Thyroid gland (tissue), 4 donors: Measurements from ENCODE around the gene PLXDC2. TPM values are rescaled to one million over a fixed set of nuclear protein-coding genes. Genes with fewer than 3 reads are reported as not detected.
A peak's percentile ranks its signal among the peaks of the same experiment; 100 is the strongest.

ENCODE experiments used
- DNase-seq, 2 donors: peaks; one replicate each; pipeline ENCODE4 v3.0.0-alpha.2; 2019
- H3K27ac ChIP-seq, 3 donors: fragments of 200-600 bp; sonication (generic); 1 replicate in 2 of 3; 2 replicates in 1 of 3; pipeline ENCODE4 v1.5.1; 2016 to 2019; ENCODE audit warnings: mild to moderate bottlenecking in 1 of 3, moderate library complexity in 1 of 3
- H3K27me3 ChIP-seq: fragments of 200-600 bp; sonication (generic); one replicate; pipeline ENCODE4 v1.5.1; 2019
- H3K36me3 ChIP-seq, 2 donors: fragments of 200-600 bp; sonication (generic); one replicate each; pipeline ENCODE4 v1.5.1; 2016 to 2019
- H3K4me1 ChIP-seq, 2 donors: fragments of 200-600 bp; sonication (generic); one replicate each; pipeline ENCODE4 v1.5.1; 2017 to 2019
- H3K4me3 ChIP-seq, 3 donors: fragments of 200-600 bp; sonication (generic); replicated peaks in 1 of 3; 1 replicate in 2 of 3; 2 replicates in 1 of 3; pipeline ENCODE4 v1.5.1; 2016; ENCODE audit warnings: mild to moderate bottlenecking in 1 of 3
- H3K9me3 ChIP-seq: fragments of 200-600 bp; sonication (generic); one replicate; pipeline ENCODE4 v1.5.1; 2017
- CTCF ChIP-seq, 6 experiments: fragments of 200-600 bp in 3 of 6; fragments of 450-650 bp in 3 of 6; sonication (generic) in 3 of 6; IDR thresholded peaks; one replicate each; pipeline ENCODE4 v1.5.1; 2016 to 2019; ENCODE audit warnings: antibody characterized with exemption in 6 of 6, mild to moderate bottlenecking in 2 of 6, inconsistent platforms in 1 of 6, moderate library complexity in 1 of 6
- POLR2A ChIP-seq, 2 donors: fragments of 450-650 bp; IDR thresholded peaks; one replicate each; pipeline ENCODE4 v1.6.1; 2017; ENCODE audit warnings: antibody characterized with exemption in 2 of 2, mild to moderate bottlenecking in 2 of 2, moderate library complexity in 1 of 2
- WGBS, 2 donors: methylation state at CpG; one replicate each; pipeline ENCODE4 v1.1.5; 2017; 5-methylcytosine and 5-hydroxymethylcytosine counted together
- intact Hi-C: fragments of 100-400 bp; cut with DNase I; formaldehyde crosslinking; loops from one replicate; pipeline ENCODE4 v1.15.1; 2023
- total RNA-seq, 4 donors: library from RNA; depleted of rRNA; stranded (reverse); fragments of >200 nt; gene quantifications; one replicate each; pipeline ENCODE4 v1.2.3, GENCODE V29; 2016

The PLXDC2 gene
- total RNA-seq, 4 donors from 2014 or later, result 44.6 to 91.0 (median 47.6) TPM

GRCh38 chr10:19937989-19938388 is 121.8 kb downstream of the PLXDC2 start:
- intact Hi-C loops, result loop anchor here (10.0 kb wide), 1 partner anchor 113 kb away; no protein-coding TSS in a partner anchor
- TF ChIP-seq CTCF (IDR thresholded peaks at IDR 0.05) (no peak), POLR2A (IDR thresholded peaks at IDR 0.05) (no peak)
- 100% methylated on average over 1 of the region's 1 CpG for WGBS, 2 donors
- H3K4me3 ChIP-seq, result no peak overlapping the region
- no peaks in the 10 kb centered on the region for H3K9me3 ChIP-seq
- no peak for DNase-seq
- H3K4me1 ChIP-seq, result no peaks in the 10 kb centered on the region
- H3K27ac ChIP-seq, result no peak overlapping the region
- H3K27me3 ChIP-seq, result no peaks in the 10 kb centered on the region
- no peaks in the 10 kb centered on the region for H3K36me3 ChIP-seq

- no peak for DNase-seq
- Histone ChIP-seq H3K27ac (no peak overlapping the region), H3K27me3 (no peaks in the 10 kb centered on the region), H3K36me3 (no peaks in the 10 kb centered on the region), H3K9me3 (no peaks in the 10 kb centered on the region), H3K4me3 (no peak overlapping the region), H3K4me1 (no peaks in the 10 kb centered on the region)
- intact Hi-C loops, result no loop called here
- WGBS, 2 donors, result 79 to 80% methylated on average over 6 of the region's 6 CpGs
- TF ChIP-seq POLR2A (IDR thresholded peaks at IDR 0.05) (no peak), CTCF (IDR thresholded peaks at IDR 0.05) (no peak)
Observed at GRCh38 chr10:19941206-19941880, 125.1 kb downstream of the PLXDC2 start.

GRCh38 chr10:19944911-19945663 is 128.9 kb downstream of the PLXDC2 start:
- no peaks in the 10 kb centered on the region for H3K9me3 ChIP-seq
- no peaks in the 10 kb centered on the region for H3K36me3 ChIP-seq
- TF ChIP-seq POLR2A (IDR thresholded peaks at IDR 0.05), result no peak
- TF ChIP-seq CTCF (IDR thresholded peaks at IDR 0.05), result no peak
- DNase-seq, result peak in 1 of 2 donors; percentile 45
- no peak overlapping the region for H3K27ac ChIP-seq
- no peaks in the 10 kb centered on the region for H3K4me1 ChIP-seq
- no peak overlapping the region for H3K4me3 ChIP-seq
- WGBS, 2 donors, result 69 to 77% methylated on average over 6 of the region's 6 CpGs
- intact Hi-C loops, result no loop called here
- no peaks in the 10 kb centered on the region for H3K27me3 ChIP-seq

- Histone ChIP-seq H3K27ac (no peak overlapping the region), H3K27me3 (no peaks in the 10 kb centered on the region), H3K4me1 (no peaks in the 10 kb centered on the region), H3K4me3 (no peak overlapping the region), H3K36me3 (no peaks in the 10 kb centered on the region), H3K9me3 (no peaks in the 10 kb centered on the region)
- intact Hi-C loops, result no loop called here
- DNase-seq, result no peak
- WGBS, 2 donors, result 88 to 91% methylated on average over 4 of the region's 4 CpGs
- no peak for TF ChIP-seq POLR2A (IDR thresholded peaks at IDR 0.05)
- no peak for TF ChIP-seq CTCF (IDR thresholded peaks at IDR 0.05)
Observed at GRCh38 chr10:19946245-19946644, 130.0 kb downstream of the PLXDC2 start.

- H3K4me3 ChIP-seq, result no peak overlapping the region
- no peaks in the 10 kb centered on the region for H3K27me3 ChIP-seq
- H3K36me3 ChIP-seq, result no peaks in the 10 kb centered on the region
- intact Hi-C loops, result no loop called here
- no peaks in the 10 kb centered on the region for H3K4me1 ChIP-seq
- H3K9me3 ChIP-seq, result no peaks in the 10 kb centered on the region
- no peak for DNase-seq
- H3K27ac ChIP-seq, result no peak overlapping the region
- WGBS, 2 donors, result 88% methylated on average over 8 of the region's 8 CpGs
- TF ChIP-seq POLR2A (IDR thresholded peaks at IDR 0.05), result no peak
- no peak for TF ChIP-seq CTCF (IDR thresholded peaks at IDR 0.05)
Observed at GRCh38 chr10:19946791-19947190, 130.6 kb downstream of the PLXDC2 start.
